Aortic smooth muscle cell (primary cell): ENCODE results near the gene RNF186. TPM values are rescaled to one million over a fixed set of nuclear protein-coding genes. Genes with fewer than 3 reads are reported as not detected.

Source experiments
- total RNA-seq: library from RNA; depleted of rRNA; stranded (reverse); fragments of >200 nt; gene quantifications from 2 replicates; pipeline ENCODE4 v1.2.3, GENCODE V29; 2014

RNF186 gene, protein sequence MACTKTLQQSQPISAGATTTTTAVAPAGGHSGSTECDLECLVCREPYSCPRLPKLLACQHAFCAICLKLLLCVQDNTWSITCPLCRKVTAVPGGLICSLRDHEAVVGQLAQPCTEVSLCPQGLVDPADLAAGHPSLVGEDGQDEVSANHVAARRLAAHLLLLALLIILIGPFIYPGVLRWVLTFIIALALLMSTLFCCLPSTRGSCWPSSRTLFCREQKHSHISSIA
- total RNA-seq, result not detected in 2 replicates

DNA sequence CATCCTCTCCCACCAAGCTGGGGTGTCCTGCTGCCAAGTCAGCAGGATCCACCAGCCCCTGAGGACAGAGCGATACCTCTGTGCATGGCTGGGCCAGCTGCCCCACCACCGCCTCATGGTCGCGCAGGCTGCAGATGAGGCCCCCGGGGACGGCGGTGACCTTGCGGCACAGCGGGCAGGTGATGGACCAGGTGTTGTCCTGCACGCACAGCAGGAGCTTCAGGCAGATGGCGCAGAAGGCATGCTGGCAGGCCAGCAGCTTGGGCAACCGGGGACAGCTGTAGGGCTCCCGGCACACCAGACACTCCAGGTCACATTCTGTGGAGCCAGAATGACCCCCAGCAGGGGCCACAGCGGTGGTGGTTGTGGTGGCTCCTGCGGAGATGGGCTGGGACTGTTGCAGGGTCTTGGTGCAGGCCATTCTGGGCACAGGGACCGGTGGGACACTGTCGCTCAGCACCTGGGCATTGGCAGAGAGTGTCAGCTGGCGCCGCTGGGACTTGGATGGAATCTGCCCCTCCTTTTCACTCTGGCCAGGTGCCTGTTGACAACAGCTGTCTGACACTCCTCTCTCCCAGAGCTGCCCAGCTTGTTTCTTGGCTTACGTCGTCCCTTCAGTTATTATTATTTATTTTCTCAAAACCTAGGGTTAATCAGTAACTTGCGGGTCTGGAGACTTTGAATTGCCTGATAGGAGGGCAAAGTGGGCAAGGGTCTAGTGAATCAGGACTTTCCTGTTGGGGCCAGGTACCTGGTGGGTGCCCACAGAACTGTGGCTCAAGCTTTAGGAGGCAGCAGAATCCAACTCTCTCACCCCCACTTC is at the start of gene RNF186:
Gene RNF186, minus strand, starts transcription at position 603 of the 823 bp plus-strand sequence. Its CDS starts 182 bp downstream, at position 421.

DNA sequence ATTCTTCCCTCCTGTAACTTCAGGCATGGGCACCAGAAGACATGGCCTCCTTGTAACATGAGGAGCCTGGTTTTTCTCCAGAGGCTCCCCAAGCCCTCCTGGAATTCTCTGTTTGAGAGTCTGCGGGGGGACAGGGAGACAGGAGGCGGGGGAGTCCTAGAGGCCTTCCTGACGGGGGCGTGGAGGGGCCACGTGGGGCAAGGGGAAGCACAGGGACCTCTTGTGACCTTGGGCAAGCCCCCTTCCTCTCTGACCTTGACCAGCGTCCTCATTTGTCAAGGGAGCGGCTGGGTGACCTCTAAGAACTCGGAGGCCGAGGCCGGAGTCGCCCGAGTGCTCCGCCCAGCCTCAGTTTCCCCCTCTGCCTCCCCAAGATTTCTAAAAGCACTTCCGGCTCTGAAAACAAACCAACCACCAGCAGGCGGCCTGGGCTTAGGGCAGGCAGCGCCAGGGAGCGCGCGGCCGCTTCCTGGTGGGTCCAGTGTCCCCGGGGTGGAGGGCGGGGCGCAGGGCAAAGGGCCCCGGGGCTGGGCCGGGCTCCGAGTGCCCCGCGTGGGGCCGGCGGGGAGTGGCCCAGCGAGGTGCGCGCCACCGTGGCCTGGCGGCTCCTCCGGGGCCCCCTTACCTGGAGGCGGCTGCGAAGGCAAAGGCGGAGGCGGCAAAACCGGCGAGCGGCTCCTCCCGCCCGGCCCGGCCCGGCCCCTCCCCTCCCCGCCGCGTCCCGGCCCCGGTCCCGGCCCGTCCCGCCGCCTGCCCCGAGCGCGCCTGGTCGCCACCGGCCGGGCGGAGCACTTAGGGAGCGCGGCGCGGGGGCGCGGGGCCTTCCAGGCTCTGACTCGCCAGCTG is 15.6 kb downstream of the RNF186 start, which contains the start of gene TMCO4:
Gene TMCO4, minus strand, starts transcription at position 687 of the 846 bp plus-strand sequence. CDS start 19,158 bp downstream, outside the sequence.

Other genes with a start within 250 kb of the RNF186 start
- gene NBL1, start 171.0 kb downstream of the RNF186 start, total RNA-seq, result 343 and 636 TPM in 2 replicates
- gene HTR6, start 150.4 kb downstream of the RNF186 start, total RNA-seq, result 0.06 and 0.13 TPM in 2 replicates
- gene TMCO4, start 15.4 kb downstream of the RNF186 start, total RNA-seq, result 12.6 and 16.8 TPM in 2 replicates
- 4.6 TPM in 2 replicates for gene OTUD3, start 67.1 kb upstream of the RNF186 start, total RNA-seq
- not detected in 2 replicates for gene PLA2G2E, start 108.3 kb upstream of the RNF186 start, total RNA-seq
- gene PLA2G2A, start 164.3 kb upstream of the RNF186 start, total RNA-seq, result not detected in 2 replicates